GM19324 (cell line): ENCODE data around the gene RGP1.
A peak's percentile ranks its signal among the peaks of the same experiment; 100 is the strongest.

Source experiments
- ATAC-seq: cut with Tn5 transposase; IDR thresholded peaks from one replicate; pipeline ENCODE4 v1.9.1; 2021; ENCODE audit warnings: mild to moderate bottlenecking, moderate library complexity; ENCODE audit not compliant: unreplicated experiment, low FRiP score

The RGP1 gene

GRCh38 chr9:35718721-35719511, 30.2 kb upstream of the RGP1 start:
- no peak for ATAC-seq

DNA sequence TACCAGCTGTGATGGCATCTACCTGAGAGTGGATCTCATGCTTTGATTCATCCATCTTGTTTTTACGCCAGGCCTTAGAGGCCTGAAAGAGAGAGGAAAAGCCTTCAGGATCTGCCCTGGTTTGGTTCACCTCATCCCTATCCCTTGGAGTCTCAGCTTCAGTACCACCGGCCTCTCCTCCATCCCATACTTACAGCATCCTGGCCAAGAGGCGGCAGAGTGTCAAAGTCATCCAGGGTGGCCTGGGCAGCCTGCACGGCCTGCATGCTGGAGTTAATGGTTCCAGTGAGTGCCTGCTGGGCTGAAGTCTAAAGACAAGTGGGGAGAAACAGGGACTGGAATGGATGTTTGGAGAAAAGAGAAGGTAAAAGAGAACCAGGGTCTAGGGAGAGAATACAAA, 29.5 kb upstream of the RGP1 start:
- ATAC-seq: no peak

DNA sequence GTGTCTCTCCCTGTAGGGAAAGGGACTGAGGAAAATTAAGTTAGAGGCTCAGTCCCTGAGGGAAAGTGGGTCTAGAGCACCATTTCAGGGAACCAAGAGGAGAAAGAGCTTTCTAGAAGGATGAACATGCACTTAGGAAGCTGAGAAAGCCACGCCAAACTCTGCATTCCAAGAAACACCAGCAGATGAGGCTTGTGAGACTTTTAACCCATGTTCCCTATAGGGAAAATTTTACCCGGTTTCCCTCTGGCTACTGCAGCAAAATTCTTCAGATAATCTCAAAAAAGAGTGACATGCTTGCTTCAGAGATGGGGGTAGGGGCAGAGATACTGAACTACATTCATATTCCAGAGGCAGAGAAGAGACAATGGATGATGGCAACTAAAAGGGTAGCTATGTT, 25.7 kb upstream of the RGP1 start:
- ATAC-seq: no peak

- ATAC-seq: no peak
Measured at GRCh38 chr9:35723908-35724307, 25.2 kb upstream of the RGP1 start.

GRCh38 chr9:35725362-35725761, 23.7 kb upstream of the RGP1 start:
- no peak for ATAC-seq

- no peak for ATAC-seq
Measured at GRCh38 chr9:35726931-35727330, 22.2 kb upstream of the RGP1 start.

DNA sequence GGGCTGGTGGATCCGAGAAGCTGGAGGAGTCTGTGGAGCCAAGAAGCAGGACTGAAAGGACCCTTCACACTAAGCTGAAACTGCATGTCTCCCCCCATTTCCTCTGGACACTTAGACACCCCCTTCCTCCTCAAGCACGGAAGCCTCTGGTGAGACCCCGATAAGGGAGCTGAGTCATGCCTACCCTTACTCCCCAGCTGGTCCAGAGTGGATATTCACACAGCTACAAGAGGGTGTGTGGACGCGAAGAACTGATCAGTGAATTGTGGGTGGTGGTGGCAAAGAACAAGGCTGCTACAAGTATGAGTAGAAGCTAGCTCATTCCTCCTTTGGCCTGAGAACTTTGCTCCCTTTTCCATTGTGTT, 21.4 kb upstream of the RGP1 start:
- ATAC-seq: no peak

GRCh38 chr9:35728041-35728971, 20.8 kb upstream of the RGP1 start:
- no peak for ATAC-seq

DNA sequence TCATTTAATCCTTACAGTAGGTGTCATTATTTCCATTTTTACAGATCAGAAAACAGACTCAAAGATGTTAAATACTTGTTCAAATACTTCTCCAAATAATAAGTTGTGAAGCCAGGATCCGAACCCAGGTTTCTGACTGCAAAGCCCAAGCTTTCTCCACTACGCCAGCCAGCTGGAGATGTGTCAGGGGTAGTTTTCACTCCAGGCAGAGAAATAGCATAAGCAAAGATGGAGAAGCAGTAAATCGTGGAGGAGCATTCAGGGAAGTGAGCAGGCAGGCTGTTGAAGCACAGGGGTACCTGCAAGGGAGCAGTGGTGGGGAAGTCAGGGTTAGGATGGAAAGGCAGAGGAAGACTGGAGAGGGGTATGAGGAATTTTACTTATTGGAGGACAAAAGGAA, 20.0 kb upstream of the RGP1 start:
- ATAC-seq: no peak

GRCh38 chr9:35729700-35730485, 19.2 kb upstream of the RGP1 start:
- no peak for ATAC-seq

- no peak for ATAC-seq
Measured at GRCh38 chr9:35730486-35730854, 18.6 kb upstream of the RGP1 start.

- ATAC-seq: no peak
Measured at GRCh38 chr9:35731415-35732184, 17.5 kb upstream of the RGP1 start.

DNA sequence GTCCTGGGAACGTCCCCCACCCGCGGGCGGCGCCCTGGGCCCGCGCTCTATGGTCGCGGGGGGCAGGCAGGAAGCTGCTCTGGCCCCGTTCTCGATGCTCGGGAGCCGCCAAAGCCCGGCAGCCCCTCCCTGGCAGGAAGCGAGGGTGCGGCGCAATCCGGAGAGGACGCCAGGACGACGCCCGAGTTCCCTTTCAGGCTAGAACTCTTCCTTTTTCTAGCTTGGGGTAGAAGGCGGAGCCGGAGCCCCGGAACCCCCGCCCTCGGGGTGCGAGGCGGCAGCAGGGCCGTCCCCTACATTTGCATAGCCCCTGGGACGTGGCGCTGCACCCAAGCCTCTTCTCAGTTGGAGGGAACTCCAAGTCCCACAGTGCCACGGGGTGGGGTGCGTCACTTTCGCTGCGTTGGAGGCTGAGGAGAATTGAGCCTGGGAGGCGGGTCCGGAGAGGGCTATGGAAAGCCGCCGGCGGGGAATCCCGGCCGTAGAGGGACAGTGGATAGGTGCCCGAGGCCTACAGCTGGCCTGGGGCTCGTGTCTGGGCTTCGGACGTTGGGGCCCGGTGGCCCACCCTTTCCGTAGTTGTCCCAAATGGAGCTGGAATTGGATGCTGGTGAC, 16.8 kb upstream of the RGP1 start, which contains the start of the genes CREB3 and TLN1:
Gene CREB3, plus strand, starts transcription at position 482 of the 615 bp plus-strand sequence. Its CDS starts 107 bp downstream, at position 589.
Gene TLN1, minus strand, starts transcription at position 11 of the 615 bp plus-strand sequence. CDS start 6,501 bp downstream, outside the sequence.
- peak; percentile 85 for ATAC-seq

DNA sequence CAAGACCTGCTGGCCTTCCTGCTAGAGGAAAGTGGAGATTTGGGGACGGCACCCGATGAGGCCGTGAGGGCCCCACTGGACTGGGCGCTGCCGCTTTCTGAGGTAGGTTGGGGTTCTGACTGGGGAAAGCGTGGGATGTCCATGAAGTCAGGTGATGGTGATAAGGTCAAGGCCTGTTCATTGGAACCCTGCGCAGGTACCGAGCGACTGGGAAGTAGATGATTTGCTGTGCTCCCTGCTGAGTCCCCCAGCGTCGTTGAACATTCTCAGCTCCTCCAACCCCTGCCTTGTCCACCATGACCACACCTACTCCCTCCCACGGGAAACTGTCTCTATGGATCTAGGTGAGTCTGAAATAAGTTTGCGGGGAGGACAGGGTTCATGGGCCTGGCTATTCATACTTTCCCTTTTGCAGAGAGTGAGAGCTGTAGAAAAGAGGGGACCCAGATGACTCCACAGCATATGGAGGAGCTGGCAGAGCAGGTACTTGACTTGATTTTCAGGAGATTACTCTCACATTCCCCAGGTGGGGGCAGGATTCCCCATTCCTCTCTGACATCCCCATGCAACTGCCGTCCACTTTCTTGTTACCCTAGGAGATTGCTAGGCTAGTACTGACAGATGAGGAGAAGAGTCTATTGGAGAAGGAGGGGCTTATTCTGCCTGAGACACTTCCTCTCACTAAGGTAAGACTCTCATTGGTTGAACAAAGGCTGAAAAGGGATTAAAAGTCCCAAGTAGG, 16.1 kb upstream of the RGP1 start:
- peak; percentile 1 for ATAC-seq

DNA sequence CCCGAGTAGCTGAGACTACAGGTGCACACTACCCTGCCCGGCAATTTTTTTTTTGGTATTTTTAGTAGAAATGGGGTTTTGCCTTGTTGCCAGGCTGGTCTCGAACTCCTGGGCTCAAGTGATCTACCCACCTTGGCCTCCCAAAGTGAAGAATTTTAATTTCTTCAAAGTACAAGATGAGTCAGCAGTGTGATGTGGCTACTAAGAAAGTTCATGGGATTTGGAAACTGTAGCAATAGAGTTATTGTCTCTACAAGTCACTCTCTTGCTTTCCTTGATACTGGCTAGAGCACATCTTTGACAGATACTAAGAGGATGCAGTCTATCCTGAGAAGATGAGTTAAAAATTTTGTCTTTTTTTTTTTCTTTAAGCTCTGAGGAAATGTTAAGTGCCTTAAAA, 15.0 kb upstream of the RGP1 start:
- ATAC-seq: no peak

DNA sequence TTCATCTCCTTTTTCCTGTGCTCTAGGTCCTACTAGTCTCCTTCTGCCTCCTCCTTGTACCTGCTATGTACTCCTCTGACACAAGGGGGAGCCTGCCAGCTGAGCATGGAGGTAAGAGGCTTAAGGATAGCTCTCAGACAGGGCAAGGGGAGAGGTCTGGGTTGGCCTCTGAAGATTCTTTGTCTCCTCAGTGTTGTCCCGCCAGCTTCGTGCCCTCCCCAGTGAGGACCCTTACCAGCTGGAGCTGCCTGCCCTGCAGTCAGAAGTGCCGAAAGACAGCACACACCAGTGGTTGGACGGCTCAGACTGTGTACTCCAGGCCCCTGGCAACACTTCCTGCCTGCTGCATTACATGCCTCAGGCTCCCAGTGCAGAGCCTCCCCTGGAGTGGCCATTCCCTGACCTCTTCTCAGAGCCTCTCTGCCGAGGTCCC, 12.9 kb upstream of the RGP1 start:
- ATAC-seq: no peak

- no peak for ATAC-seq
Measured at GRCh38 chr9:35737143-35737542, 11.9 kb upstream of the RGP1 start.

- ATAC-seq: no peak
Measured at GRCh38 chr9:35738186-35738585, 10.9 kb upstream of the RGP1 start.

DNA sequence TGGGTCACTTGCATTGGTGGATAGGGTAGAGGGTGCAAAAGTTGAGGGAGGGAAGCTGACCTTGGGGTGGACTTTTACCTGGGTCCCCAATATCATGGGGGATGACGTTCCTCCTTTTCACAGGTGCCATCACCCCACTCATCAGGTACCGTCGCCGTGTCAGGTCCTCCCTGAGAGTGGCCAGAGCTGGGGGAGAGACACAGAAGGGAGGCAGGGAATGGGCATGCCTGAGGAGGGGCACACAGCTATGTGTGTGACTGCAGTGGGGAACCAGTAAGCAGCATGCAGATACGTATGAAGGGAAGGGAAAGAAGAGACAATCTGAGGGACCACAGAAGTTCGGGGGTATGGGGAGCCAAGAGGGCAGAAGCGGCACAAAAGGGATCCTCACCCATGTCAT, 10.2 kb upstream of the RGP1 start:
- ATAC-seq: no peak
